ENCODE measurements around the gene PNMA8B.
"Not testable (repeated sequence)": the region's sequence is repeated elsewhere in the genome, so short reads cannot be mapped to it uniquely, and the experiment has no call there.

The PNMA8B gene

GRCh38 chr19:46513461-46514236, 18.0 kb upstream of the PNMA8B start:
- DNase-seq, result peak; percentile 77

GRCh38 chr19:46511237-46511636, 15.6 kb upstream of the PNMA8B start:
- DNase-seq, result no peak

DNA sequence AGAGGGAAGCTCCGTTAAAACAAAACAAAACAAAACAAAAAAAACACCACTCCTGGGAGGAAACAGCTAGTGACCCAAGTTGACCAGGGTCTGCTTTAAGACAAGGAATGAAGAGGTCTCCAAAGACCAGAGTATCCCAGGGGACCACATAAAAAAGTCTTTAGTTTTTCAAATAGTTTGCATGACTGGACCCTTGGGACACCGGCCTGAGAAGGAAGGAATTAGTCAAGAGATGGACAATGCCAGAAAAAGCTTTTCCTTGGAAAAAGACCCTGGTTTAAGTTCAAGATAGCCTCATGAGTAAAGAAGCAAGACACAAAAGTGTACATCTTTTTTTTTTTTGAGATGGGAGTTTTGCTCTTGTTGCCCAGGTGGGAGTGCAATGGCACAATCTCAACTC, 12.5 kb upstream of the PNMA8B start:
- DNase-seq, result no peak

- no peak for DNase-seq
Observed at GRCh38 chr19:46503848-46504453, 8.3 kb upstream of the PNMA8B start.

DNA sequence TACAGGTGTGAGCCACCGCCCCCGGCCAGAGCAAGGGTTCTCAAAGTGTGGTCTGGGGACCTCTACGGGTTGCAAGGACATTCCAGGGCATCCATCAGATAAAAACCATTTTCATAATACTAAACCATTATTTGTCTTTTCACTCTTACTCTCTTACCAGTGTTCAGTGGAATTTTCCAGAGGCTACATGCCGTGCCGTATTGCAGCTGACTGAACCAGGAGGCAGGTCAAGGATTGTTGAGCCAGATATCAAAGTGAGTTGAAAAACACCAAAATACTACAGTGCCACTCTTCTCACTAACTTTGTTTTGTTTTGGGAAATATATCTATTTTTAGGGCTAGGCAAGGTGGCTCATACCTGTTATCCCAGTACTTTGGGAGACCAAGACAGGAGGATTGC, 7.2 kb upstream of the PNMA8B start:
- no peak for DNase-seq

GRCh38 chr19:46499692-46500091, 4.0 kb upstream of the PNMA8B start:
- DNase-seq, result no peak

DNA sequence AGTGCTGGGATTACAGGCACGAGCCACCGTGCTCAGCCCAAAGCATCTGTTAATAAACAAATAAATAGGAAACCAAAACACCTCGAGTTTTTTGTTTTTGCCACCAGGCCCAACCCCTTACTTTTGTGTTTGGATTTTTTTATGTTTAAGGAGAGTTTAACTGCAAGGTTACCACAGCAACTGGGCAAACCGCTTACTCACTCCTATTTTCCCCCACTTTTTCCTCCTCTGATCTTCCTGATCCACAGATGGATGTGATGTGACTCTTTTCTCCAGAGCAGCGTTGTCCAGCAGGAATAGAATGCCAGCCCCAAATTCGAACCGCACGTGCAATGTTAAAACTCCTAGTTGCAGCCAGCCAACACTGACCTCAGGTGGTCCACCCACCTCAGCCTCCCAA, 2.1 kb upstream of the PNMA8B start:
- no peak for DNase-seq

DNA sequence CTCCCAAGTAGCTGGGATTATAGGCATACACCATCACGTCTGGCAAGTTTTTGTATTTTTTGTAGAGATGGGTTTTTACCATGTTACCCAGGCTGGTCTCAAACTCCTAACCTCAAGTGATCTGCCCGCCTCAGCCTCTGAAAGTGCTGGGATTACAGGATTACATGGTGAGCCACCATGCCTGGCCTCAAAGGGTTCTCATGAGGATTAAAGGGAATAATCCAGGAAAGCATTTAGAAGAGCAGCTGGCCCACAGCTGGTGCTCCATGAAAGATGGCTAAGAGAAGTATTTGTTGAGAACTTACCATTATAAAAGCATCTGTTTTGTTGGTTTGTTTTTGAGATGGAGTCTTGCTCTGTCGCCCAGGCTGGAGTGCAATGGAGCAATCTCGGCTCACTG, 1.2 kb upstream of the PNMA8B start:
- not testable (repeated sequence) for DNase-seq

DNA sequence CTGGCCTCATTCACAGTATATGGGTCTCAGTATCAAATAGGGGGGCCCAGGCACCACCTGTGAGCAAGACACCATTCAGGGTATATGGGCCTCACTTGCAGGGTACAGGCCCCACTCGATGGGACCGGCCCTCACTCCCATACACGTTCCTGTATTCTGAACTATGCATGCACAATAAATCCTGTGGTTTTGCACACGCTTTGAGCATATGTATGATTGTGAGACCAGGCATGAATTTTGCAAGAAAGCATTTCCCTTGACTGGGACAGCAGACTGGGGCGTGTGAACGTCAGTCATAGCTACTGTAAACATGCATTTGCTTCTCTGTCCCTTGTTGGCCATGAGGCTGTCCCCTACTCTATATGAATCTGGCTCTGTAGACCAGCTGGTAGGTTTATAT, 637 bp upstream of the PNMA8B start:
- DNase-seq, result no peak

- DNase-seq, result no peak
Observed at GRCh38 chr19:46494941-46495785, 504 bp downstream of the PNMA8B start.

- DNase-seq, result no peak
Observed at GRCh38 chr19:46494146-46494940, 1.3 kb downstream of the PNMA8B start.

DNA sequence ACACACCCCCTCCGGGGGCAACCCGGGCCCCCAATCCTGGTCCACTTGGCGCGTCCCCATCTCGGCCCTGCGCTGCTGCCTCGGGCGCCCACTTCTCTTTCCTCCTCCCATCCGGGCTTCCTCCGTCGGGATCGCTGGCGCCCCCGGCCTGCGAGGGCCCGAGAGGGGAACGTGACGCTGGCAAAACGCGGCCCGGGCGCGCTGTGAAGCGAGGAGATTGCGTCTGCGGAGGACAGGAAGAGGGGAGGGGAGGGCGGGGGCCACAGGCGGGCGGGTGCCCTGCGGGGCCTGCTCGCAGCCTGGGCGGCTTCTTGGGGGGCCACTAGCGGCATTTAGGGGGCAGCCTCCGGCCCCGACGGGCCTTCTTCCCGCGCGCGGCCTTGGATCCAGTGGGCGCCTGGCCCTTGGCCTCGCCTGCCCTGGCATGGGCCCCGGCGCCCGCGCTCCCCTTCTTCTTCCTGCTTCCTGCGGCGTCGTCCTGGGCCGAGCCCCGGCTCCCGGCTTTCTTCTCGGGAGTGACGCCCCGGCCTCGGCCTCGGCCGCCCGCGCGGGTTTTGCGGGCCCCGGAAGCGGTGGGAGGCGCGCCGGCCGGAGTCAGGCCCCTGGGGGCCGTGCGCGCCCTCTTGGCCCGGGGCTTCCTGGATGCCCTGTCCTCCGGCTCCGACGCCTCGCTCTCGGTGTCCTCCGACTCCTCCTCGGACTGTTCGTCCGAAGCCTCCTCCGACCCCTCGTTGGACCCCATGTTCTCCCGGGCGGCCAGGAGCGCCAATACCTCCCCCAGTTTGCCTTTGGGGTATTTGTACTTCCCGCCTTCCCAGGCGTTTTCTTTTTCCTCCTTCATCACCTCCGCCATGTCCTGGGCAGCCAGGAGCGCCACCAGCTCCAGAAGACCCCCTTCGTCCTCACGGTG, 2.2 kb downstream of the PNMA8B start:
- DNase-seq, result peak; percentile 20

GRCh38 chr19:46492841-46493235, 2.8 kb downstream of the PNMA8B start:
- DNase-seq, result no peak

DNA sequence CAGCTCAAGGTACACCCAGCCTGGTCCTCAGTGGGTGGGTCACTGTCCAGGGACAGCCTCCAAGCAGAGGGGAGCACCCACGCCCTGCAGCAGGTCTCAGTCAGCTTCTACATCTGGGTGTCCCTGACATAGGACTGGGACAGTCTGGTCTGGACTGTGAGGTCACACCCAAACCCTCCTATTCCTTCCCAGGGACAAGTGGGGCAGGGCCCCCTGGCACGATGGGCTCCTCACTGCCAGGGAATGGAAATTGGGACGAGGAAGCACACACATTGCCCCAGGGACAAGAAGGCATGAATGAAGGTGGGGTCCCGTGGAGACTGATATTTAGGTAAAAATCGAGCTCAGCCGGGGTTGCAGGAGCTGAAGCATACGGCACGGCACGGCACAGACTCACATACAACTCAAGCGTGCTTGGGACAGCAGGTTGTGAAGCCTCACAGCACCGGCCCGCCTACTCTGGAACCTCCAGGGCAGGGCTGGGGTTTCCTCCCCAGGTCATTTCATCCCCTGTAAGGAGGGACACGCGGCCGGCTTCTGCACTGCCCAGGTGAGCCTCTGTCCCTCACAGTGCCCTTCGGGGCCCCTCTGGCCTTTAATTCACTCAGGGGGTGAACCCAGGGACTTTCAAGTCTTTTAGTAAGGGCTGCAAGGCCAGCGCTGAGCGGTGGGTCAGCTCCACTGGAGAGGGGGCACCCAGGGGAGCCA, 3.5 kb downstream of the PNMA8B start:
- DNase-seq, result no peak

DNA sequence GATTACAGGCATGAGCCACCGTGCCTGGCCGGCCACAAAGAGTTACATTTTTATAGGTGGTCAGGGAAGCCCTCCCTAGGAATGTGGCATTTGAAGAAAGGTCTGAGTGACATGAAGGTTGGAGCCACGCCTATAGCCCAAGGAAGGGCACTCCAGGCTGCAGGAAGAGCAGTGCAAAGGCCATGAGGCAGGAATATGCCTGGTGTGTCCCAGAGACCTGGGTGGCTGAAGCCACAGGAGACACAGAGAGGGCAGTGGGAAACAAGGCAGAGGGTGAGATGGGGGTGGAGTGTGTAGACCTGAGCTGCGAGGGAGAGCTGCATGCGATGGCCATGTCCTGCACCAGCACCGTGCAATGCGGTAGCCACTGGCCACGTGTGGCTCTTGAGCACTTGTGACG, 4.9 kb downstream of the PNMA8B start:
- DNase-seq, result no peak

GRCh38 chr19:46489445-46490272, 6.0 kb downstream of the PNMA8B start:
- no peak for DNase-seq

DNA sequence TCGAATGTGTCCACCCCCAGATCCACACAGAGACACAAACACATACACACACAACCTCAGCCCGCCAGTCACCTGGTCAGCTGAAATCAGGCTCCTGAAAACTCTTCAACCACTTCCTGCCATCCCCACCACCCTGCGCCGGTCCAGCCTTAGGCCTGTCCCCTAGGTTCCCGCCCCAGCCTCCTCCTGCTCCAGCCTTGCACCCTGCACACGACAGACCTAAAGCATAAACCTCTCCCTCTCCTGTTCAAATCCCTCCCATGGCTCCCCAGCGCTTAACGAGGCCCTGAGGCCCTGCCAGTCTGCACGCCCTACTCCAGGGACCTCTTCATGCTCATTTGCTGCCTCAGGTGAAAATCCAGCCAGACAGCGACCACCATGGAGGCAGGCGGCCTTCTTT, 7.1 kb downstream of the PNMA8B start:
- no peak for DNase-seq

GRCh38 chr19:46487802-46488445, 7.7 kb downstream of the PNMA8B start:
- peak; percentile 72 for DNase-seq

DNA sequence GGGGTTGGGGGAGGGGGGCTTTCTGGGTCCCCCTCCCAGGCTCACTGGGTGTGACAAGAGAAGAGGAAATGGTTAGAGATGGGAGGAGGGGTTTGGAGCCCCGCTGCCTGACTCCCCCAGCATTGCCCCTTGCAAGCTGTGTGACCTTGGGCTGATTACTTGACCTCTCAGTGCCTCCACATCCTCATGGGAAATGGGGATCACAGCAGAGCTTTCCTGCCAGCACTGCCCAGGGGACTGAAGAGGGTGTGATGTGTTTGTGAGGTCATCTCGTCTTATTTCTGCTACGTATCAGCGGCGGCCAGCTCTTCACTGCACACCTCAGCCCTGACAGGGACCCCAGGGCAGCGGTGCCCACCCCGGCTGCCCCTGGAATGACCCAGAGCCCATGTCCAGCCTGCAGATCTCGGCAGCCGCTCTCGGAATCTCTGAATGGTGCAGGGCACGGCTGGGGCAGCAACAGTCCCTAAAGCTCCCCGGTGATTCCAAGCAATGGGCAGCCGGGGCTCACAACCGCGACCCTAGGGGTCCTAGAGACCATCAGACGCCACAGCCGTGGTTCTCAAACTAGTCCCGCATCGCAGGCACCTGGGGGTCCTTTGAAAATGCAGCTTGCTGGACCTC, 8.4 kb downstream of the PNMA8B start:
- no peak for DNase-seq

Measured in activated gamma-delta T cell treated with Interleukin-2 at 50 U/mL for 16 hours (primary cell).